ENCODE data around the gene STK31. TPM values are rescaled to one million over a fixed set of nuclear protein-coding genes. Genes with fewer than 3 reads are reported as not detected.
"Not testable (repeated sequence)": the region's sequence is repeated elsewhere in the genome, so short reads cannot be mapped to it uniquely, and the experiment has no call there.

The STK31 gene
- total and polyA plus RNA-seq, 2 donors (not counting 3 experiments of a cell fraction or from before 2014, with no cell fraction given): 0.44 TPM; not detected in 1

DNA sequence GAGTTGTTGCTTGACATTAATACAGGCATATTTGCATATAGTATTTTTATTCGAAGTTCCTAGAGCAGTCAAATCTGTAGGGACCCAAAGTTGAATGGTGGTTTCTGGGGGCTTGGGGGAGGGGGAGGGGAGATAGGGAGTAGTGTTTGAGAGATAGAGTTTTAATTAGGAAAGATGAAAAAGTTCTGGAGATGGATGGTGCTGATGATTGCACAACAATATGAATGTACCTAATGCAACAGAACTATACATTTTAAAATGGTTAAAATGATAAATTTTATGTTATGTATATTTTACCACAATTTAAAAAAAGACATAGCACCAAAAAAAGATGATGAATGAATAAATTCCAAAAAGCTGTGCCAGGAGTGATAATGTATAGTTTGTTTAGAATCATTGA lies 41.8 kb downstream of the STK31 start:
- POLR2A ChIA-PET: no interaction called here
- DNase-seq (ENCODE audit: low read depth, low spot score): no peak
- intact Hi-C loops (cut with micrococcal nuclease): no loop called here
- BruUV-seq (replicated peaks): no TSS peak
- no peaks in the 10 kb centered on the region for H3K9me3 ChIP-seq (replicated peaks; ENCODE audit: control insufficient read depth, insufficient read depth, low read length)
- CTCF ChIA-PET: no interaction called here
- FAIRE-seq: no peak
- no peak overlapping the region for H2AFZ ChIP-seq (ENCODE audit: low read depth, low read length)
- H3K27ac ChIP-seq (ENCODE audit: insufficient read depth, low read depth, low read length): no peak overlapping the region
- dilution Hi-C loops (cut with MboI; ENCODE audit: extremely low pct_ligation_motif_present, low sequenced_read_pairs): no loop called here
- no peaks in the 10 kb centered on the region for H3K79me2 ChIP-seq (ENCODE audit: control insufficient read depth, insufficient read depth, low read length)
- H3K4me3 ChIP-seq (replicated peaks in 1 of 3; ENCODE audit: insufficient read depth in 1 of 3, low read depth in 1 of 3, low read length in 3 of 3): no peak overlapping the region
- H3K9me1 ChIP-seq (replicated peaks; ENCODE audit: control insufficient read depth, extremely low read depth, insufficient read depth, low read length): no peaks in the 10 kb centered on the region
- no peaks in the 10 kb centered on the region for H3K4me1 ChIP-seq (ENCODE audit: control insufficient read depth, extremely low read depth, insufficient read depth, low read length)
- TF ChIP-seq POLR2AphosphoS5 (IDR thresholded peaks at IDR 0.05; ENCODE audit: insufficient read depth, low read depth, low read length) (no peak), EZH2 (IDR thresholded peaks at IDR 0.05; ENCODE audit: borderline replicate concordance, low read depth, low read length, severe bottlenecking) (no peak), POLR2A (IDR thresholded peaks at IDR 0.05; ENCODE audit: low read depth, low read length) (no peak), CTCF (IDR thresholded peaks at IDR 0.05; ENCODE audit: extremely low read depth in 1 of 2, insufficient read depth in 1 of 2, low read depth in 1 of 2, low read length in 2 of 2) (no peak), JUN (IDR thresholded peaks at IDR 0.05; ENCODE audit: borderline replicate concordance, insufficient read depth, insufficient read length, low read depth) (no peak), MYC (IDR thresholded peaks at IDR 0.05; ENCODE audit: low read depth, low read length) (no peak), GATA2 (IDR thresholded peaks at IDR 0.05; ENCODE audit: insufficient read depth, insufficient read length, low read depth, low read length) (no peak), FOS (IDR thresholded peaks at IDR 0.05; ENCODE audit: borderline replicate concordance, insufficient read depth, low read length) (no peak)
- TF ChIP-seq, protein P1, sequence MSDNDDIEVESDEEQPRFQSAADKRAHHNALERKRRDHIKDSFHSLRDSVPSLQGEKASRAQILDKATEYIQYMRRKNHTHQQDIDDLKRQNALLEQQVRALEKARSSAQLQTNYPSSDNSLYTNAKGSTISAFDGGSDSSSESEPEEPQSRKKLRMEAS (IDR thresholded peaks at IDR 0.05; ENCODE audit: insufficient read depth, insufficient read length): no peak
- no peaks in the 10 kb centered on the region for H3K27me3 ChIP-seq (ENCODE audit: control insufficient read depth in 2 of 2, insufficient read depth in 2 of 2, low read length in 2 of 2)
- H3K4me2 ChIP-seq (ENCODE audit: insufficient read depth, low read length): no peak overlapping the region
- H4K20me1 ChIP-seq (replicated peaks; ENCODE audit: control insufficient read depth, extremely low read depth, insufficient read depth, low read length): no peaks in the 10 kb centered on the region
- H3K36me3 ChIP-seq (ENCODE audit: control insufficient read depth in 2 of 2, extremely low read depth in 1 of 2, insufficient read depth in 2 of 2, low read length in 2 of 2): no peaks in the 10 kb centered on the region
- H3K9ac ChIP-seq (replicated peaks; ENCODE audit: extremely low read depth, insufficient read depth, low read length): no peak overlapping the region

DNA sequence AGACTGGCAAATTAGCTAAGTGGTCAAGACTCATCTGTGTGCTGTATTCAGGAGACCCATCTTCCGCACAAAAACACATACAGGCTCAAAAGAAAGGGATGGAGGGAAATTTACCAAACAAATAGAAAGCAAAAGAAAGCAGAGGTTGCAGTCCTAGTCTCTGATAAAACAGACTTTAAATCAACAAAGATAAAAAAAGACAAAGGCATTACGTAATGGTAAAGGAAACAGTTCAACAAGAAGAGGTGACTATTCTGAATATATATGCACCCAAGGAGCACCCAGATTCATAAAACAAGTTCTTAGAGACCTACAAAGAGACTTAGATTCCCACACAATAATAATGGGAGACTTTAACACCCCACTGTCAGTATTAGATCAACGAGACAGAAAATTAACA lies 48.8 kb downstream of the STK31 start:
- intact Hi-C loops (cut with micrococcal nuclease); H3K79me2 ChIP-seq (ENCODE audit: control insufficient read depth, insufficient read depth, low read length); dilution Hi-C loops (cut with MboI; ENCODE audit: extremely low pct_ligation_motif_present, low sequenced_read_pairs); H3K36me3 ChIP-seq (ENCODE audit: control insufficient read depth in 2 of 2, extremely low read depth in 1 of 2, insufficient read depth in 2 of 2, low read length in 2 of 2); H4K20me1 ChIP-seq (replicated peaks; ENCODE audit: control insufficient read depth, extremely low read depth, insufficient read depth, low read length); H3K27me3 ChIP-seq (ENCODE audit: control insufficient read depth in 2 of 2, insufficient read depth in 2 of 2, low read length in 2 of 2); CTCF ChIA-PET; H2AFZ ChIP-seq (ENCODE audit: low read depth, low read length); H3K4me3 ChIP-seq (replicated peaks in 1 of 3; ENCODE audit: insufficient read depth in 1 of 3, low read depth in 1 of 3, low read length in 3 of 3); FAIRE-seq; BruUV-seq (replicated peaks); POLR2A ChIA-PET; H3K9ac ChIP-seq (replicated peaks; ENCODE audit: extremely low read depth, insufficient read depth, low read length); H3K27ac ChIP-seq (ENCODE audit: insufficient read depth, low read depth, low read length); H3K9me3 ChIP-seq (replicated peaks; ENCODE audit: control insufficient read depth, insufficient read depth, low read length); H3K4me2 ChIP-seq (ENCODE audit: insufficient read depth, low read length); DNase-seq (ENCODE audit: low read depth, low spot score); H3K9me1 ChIP-seq (replicated peaks; ENCODE audit: control insufficient read depth, extremely low read depth, insufficient read depth, low read length): not testable (repeated sequence)
- H3K4me1 ChIP-seq (ENCODE audit: control insufficient read depth, extremely low read depth, insufficient read depth, low read length): peaks cover 18% of the 10 kb centered on the region
